ENCODE measurements around the gene ATG7.

GRCh38 chr3:11373654-11374053 lies 101.5 kb downstream of the ATG7 start:
- no peak for TF ChIP-seq REST (IDR thresholded peaks at IDR 0.05)
- no peak for TF ChIP-seq HOXA7 (CRISPR knock-in tag; IDR thresholded peaks at IDR 0.05)
- no peak for TF ChIP-seq POLR2A (IDR thresholded peaks at IDR 0.05; ENCODE audit: low read length)
- TF ChIP-seq, protein P1, sequence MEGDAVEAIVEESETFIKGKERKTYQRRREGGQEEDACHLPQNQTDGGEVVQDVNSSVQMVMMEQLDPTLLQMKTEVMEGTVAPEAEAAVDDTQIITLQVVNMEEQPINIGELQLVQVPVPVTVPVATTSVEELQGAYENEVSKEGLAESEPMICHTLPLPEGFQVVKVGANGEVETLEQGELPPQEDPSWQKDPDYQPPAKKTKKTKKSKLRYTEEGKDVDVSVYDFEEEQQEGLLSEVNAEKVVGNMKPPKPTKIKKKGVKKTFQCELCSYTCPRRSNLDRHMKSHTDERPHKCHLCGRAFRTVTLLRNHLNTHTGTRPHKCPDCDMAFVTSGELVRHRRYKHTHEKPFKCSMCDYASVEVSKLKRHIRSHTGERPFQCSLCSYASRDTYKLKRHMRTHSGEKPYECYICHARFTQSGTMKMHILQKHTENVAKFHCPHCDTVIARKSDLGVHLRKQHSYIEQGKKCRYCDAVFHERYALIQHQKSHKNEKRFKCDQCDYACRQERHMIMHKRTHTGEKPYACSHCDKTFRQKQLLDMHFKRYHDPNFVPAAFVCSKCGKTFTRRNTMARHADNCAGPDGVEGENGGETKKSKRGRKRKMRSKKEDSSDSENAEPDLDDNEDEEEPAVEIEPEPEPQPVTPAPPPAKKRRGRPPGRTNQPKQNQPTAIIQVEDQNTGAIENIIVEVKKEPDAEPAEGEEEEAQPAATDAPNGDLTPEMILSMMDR (IDR thresholded peaks at IDR 0.05), result no peak
- no peak for TF ChIP-seq POLR2AphosphoS2 (conservative IDR thresholded peaks at IDR 0.05; ENCODE audit: low read length)
- TF ChIP-seq EHMT2 (IDR thresholded peaks at IDR 0.05; ENCODE audit: low read depth), result no peak
- TF ChIP-seq, protein P2, sequence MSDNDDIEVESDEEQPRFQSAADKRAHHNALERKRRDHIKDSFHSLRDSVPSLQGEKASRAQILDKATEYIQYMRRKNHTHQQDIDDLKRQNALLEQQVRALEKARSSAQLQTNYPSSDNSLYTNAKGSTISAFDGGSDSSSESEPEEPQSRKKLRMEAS (IDR thresholded peaks at IDR 0.05), result no peak
- no peak for TF ChIP-seq SMC3 (IDR thresholded peaks at IDR 0.05)
- TF ChIP-seq ESRRA (IDR thresholded peaks at IDR 0.05; ENCODE audit: borderline replicate concordance, low read length), result no peak
- no peak for TF ChIP-seq EP300 (IDR thresholded peaks at IDR 0.05)
- no peak for TF ChIP-seq FOSL2 (IDR thresholded peaks at IDR 0.05)
- TF ChIP-seq FOSL2 (CRISPR knock-in tag; IDR thresholded peaks at IDR 0.05), result no peak
- TF ChIP-seq CEBPB (IDR thresholded peaks at IDR 0.05), result no peak

Measured in A549 (cell line).